Tibial nerve (tissue), 4 donors: ENCODE measurements around the gene RPS10. TPM values are rescaled to one million over a fixed set of nuclear protein-coding genes. Genes with fewer than 3 reads are reported as not detected.
"Not testable (repeated sequence)": the region's sequence is repeated elsewhere in the genome, so short reads cannot be mapped to it uniquely, and the experiment has no call there.

Experiments
- DNase-seq, 2 donors: peaks; one replicate each; pipeline ENCODE4 v3.0.0-alpha.2; 2019; ENCODE audit warnings: low spot score in 2 of 2
- H3K27ac ChIP-seq, 4 donors: fragments of 200-600 bp; sonication (generic) in 3 of 4; one replicate each; pipeline ENCODE4 v1.5.1; 2017 to 2019; ENCODE audit warnings: mild to moderate bottlenecking in 1 of 4
- H3K27me3 ChIP-seq, 2 donors: fragments of 200-600 bp; sonication (generic) in 1 of 2; one replicate each; pipeline versions ENCODE4 v1.5.1 to v1.6.0; 2017 to 2019
- H3K36me3 ChIP-seq, 3 donors: fragments of 200-600 bp; sonication (generic); one replicate each; pipeline ENCODE4 v1.5.1; 2018 to 2019
- H3K4me1 ChIP-seq, 4 donors: fragments of 200-600 bp; sonication (generic) in 3 of 4; one replicate each; pipeline ENCODE4 v1.5.1; 2017 to 2019
- H3K4me3 ChIP-seq, 4 donors: fragments of 200-600 bp; sonication (generic) in 3 of 4; one replicate each; pipeline ENCODE4 v1.5.1; 2017 to 2019; ENCODE audit warnings: mild to moderate bottlenecking in 1 of 4, moderate library complexity in 1 of 4
- H3K9me3 ChIP-seq, 4 donors: fragments of 200-600 bp; sonication (generic) in 3 of 4; one replicate each; pipeline ENCODE4 v1.5.1; 2017 to 2019
- CTCF ChIP-seq, 5 experiments: fragments of 200-600 bp in 3 of 5; fragments of 450-650 bp in 2 of 5; sonication (generic) in 3 of 5; IDR thresholded peaks; one replicate each; pipeline ENCODE4 v1.5.1; 2016 to 2019; ENCODE audit warnings: antibody characterized with exemption in 5 of 5, mild to moderate bottlenecking in 3 of 5, moderate library complexity in 2 of 5
- EP300 ChIP-seq, 2 donors: sonication (generic); formaldehyde crosslinking; IDR thresholded peaks; one replicate each; pipeline ENCODE4 v1.6.1; 2017; ENCODE audit warnings: antibody characterized with exemption in 2 of 2, mild to moderate bottlenecking in 1 of 2
- POLR2A ChIP-seq, 2 donors: fragments of 450-650 bp; IDR thresholded peaks; one replicate each; pipeline ENCODE4 v1.6.1; 2017; ENCODE audit warnings: antibody characterized with exemption in 2 of 2, mild to moderate bottlenecking in 2 of 2, moderate library complexity in 2 of 2
- WGBS, 2 donors: methylation state at CpG; one replicate each; pipeline ENCODE4 v1.1.5; 2018; 5-methylcytosine and 5-hydroxymethylcytosine counted together
- total RNA-seq, 4 donors: library from RNA; depleted of rRNA; stranded (reverse); fragments of >200 nt; gene quantifications; one replicate each; pipeline ENCODE4 v1.1.0, GENCODE V29; 2016

Gene RPS10
- total RNA-seq, 4 donors from 2014 or later, result 1,731 to 2,603 (median 2,031) TPM

- peaks cover 0 to 90% (median 13%) of the 10 kb centered on the region in 4 donors for H3K4me1 ChIP-seq
- H3K9me3 ChIP-seq, result no peaks in the 10 kb centered on the region
- no peak overlapping the region for H3K4me3 ChIP-seq
- no peak for DNase-seq
- H3K27ac ChIP-seq, result no peak overlapping the region
- TF ChIP-seq EP300 (IDR thresholded peaks at IDR 0.05) (no peak), CTCF (IDR thresholded peaks at IDR 0.05) (no peak), POLR2A (IDR thresholded peaks at IDR 0.05) (no peak)
- peaks cover 0 to 6% (median 0%) of the 10 kb centered on the region in 3 donors for H3K36me3 ChIP-seq
- no peaks in the 10 kb centered on the region for H3K27me3 ChIP-seq
- WGBS, 2 donors, result 97% methylated on average over 5 of the region's 5 CpGs
Observed at GRCh38 chr6:34377984-34378383, 47.9 kb downstream of the RPS10 start.

GRCh38 chr6:34377571-34377970, 48.3 kb downstream of the RPS10 start:
- not testable (repeated sequence) for H3K36me3 ChIP-seq, H3K9me3 ChIP-seq, H3K4me3 ChIP-seq, DNase-seq, H3K27ac ChIP-seq, H3K27me3 ChIP-seq
- WGBS, 2 donors, result 80 to 83% methylated on average over 5 of the region's 5 CpGs
- peaks cover 0 to 86% (median 10%) of the 10 kb centered on the region in 4 donors for H3K4me1 ChIP-seq

- WGBS, 2 donors, result 93 to 94% methylated on average over 5 of the region's 5 CpGs
- H3K36me3 ChIP-seq, result peaks cover 0 to 6% (median 0%) of the 10 kb centered on the region in 3 donors
- DNase-seq, result no peak
- TF ChIP-seq EP300 (IDR thresholded peaks at IDR 0.05) (no peak), POLR2A (IDR thresholded peaks at IDR 0.05) (no peak), CTCF (IDR thresholded peaks at IDR 0.05) (no peak)
- no peaks in the 10 kb centered on the region for H3K9me3 ChIP-seq
- H3K27me3 ChIP-seq, result no peaks in the 10 kb centered on the region
- peaks cover 0 to 76% (median 10%) of the 10 kb centered on the region in 4 donors for H3K4me1 ChIP-seq
- no peak overlapping the region for H3K4me3 ChIP-seq
- no peak overlapping the region for H3K27ac ChIP-seq
Observed at GRCh38 chr6:34375833-34376232, 50.0 kb downstream of the RPS10 start.

- Histone ChIP-seq H3K4me3 (no peak overlapping the region), H3K27me3 (no peaks in the 10 kb centered on the region), H3K27ac (peak overlapping the region in 2 of 4 donors; percentile 45 to 76), H3K4me1 (peaks cover 0 to 75% (median 13%) of the 10 kb centered on the region in 4 donors), H3K9me3 (no peaks in the 10 kb centered on the region), H3K36me3 (peaks cover 0 to 3% (median 0%) of the 10 kb centered on the region in 3 donors)
- DNase-seq, result no peak
- WGBS, 2 donors, result 30% methylated on average over 4 of the region's 4 CpGs
- TF ChIP-seq CTCF (IDR thresholded peaks at IDR 0.05) (no peak), EP300 (IDR thresholded peaks at IDR 0.05) (no peak), POLR2A (IDR thresholded peaks at IDR 0.05) (no peak)
Observed at GRCh38 chr6:34374508-34374907, 51.4 kb downstream of the RPS10 start.

- DNase-seq, result no peak
Observed at GRCh38 chr6:34374069-34374468, 51.8 kb downstream of the RPS10 start.

More at GRCh38 chr6:34374069-34374468, 51.8 kb downstream of the RPS10 start:
- 35 to 43% methylated on average over 3 of the region's 3 CpGs for WGBS, 2 donors
- no peaks in the 10 kb centered on the region for H3K36me3 ChIP-seq
- H3K4me1 ChIP-seq, result peaks cover 0 to 75% (median 13%) of the 10 kb centered on the region in 4 donors
- peak overlapping the region in 2 of 4 donors; percentile 45 to 76 for H3K27ac ChIP-seq
- H3K4me3 ChIP-seq, result no peak overlapping the region
- no peaks in the 10 kb centered on the region for H3K9me3 ChIP-seq
- no peaks in the 10 kb centered on the region for H3K27me3 ChIP-seq
- TF ChIP-seq CTCF (IDR thresholded peaks at IDR 0.05), result no peak
- TF ChIP-seq EP300 (IDR thresholded peaks at IDR 0.05), result no peak
- TF ChIP-seq POLR2A (IDR thresholded peaks at IDR 0.05), result no peak
